ENCODE data around the gene KDM7A.
A peak's percentile ranks its signal among the peaks of the same experiment; 100 is the strongest.

The KDM7A gene

DNA sequence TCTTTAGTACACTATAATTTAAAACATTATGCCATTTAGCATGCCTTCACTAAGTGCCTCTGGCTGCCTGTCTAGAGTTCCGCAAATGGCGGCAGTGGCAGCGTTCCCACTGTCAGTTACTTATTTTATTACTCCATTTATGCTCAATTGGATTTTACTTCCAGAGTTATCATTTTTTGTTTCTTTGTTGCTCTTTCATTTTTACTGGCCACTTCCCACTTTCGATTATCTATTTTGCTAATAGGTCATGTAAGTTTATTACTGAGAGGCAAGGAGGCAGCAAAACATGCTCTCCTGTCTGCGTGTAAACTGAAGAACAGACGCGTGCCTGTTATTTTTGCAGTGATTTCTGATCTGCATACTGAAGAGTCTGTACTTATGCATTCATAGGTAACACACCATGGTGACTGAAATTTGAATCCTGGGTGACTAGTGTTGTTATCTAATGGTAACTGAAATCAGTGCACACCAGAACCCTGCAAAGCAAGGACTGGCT, 23.1 kb downstream of the KDM7A start (continued):
- TF ChIP-seq, protein P1, sequence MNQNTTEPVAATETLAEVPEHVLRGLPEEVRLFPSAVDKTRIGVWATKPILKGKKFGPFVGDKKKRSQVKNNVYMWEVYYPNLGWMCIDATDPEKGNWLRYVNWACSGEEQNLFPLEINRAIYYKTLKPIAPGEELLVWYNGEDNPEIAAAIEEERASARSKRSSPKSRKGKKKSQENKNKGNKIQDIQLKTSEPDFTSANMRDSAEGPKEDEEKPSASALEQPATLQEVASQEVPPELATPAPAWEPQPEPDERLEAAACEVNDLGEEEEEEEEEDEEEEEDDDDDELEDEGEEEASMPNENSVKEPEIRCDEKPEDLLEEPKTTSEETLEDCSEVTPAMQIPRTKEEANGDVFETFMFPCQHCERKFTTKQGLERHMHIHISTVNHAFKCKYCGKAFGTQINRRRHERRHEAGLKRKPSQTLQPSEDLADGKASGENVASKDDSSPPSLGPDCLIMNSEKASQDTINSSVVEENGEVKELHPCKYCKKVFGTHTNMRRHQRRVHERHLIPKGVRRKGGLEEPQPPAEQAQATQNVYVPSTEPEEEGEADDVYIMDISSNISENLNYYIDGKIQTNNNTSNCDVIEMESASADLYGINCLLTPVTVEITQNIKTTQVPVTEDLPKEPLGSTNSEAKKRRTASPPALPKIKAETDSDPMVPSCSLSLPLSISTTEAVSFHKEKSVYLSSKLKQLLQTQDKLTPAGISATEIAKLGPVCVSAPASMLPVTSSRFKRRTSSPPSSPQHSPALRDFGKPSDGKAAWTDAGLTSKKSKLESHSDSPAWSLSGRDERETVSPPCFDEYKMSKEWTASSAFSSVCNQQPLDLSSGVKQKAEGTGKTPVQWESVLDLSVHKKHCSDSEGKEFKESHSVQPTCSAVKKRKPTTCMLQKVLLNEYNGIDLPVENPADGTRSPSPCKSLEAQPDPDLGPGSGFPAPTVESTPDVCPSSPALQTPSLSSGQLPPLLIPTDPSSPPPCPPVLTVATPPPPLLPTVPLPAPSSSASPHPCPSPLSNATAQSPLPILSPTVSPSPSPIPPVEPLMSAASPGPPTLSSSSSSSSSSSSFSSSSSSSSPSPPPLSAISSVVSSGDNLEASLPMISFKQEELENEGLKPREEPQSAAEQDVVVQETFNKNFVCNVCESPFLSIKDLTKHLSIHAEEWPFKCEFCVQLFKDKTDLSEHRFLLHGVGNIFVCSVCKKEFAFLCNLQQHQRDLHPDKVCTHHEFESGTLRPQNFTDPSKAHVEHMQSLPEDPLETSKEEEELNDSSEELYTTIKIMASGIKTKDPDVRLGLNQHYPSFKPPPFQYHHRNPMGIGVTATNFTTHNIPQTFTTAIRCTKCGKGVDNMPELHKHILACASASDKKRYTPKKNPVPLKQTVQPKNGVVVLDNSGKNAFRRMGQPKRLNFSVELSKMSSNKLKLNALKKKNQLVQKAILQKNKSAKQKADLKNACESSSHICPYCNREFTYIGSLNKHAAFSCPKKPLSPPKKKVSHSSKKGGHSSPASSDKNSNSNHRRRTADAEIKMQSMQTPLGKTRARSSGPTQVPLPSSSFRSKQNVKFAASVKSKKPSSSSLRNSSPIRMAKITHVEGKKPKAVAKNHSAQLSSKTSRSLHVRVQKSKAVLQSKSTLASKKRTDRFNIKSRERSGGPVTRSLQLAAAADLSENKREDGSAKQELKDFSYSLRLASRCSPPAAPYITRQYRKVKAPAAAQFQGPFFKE (tag by site-specific recombination; IDR thresholded peaks at IDR 0.05; ENCODE audit: borderline replicate concordance), result no peak
- no peak for TF ChIP-seq ZIC2 (tag by site-specific recombination; IDR thresholded peaks at IDR 0.05)
- TF ChIP-seq TCF7L2 (IDR thresholded peaks at IDR 0.05; ENCODE audit: borderline replicate concordance, low read depth, low read length), result peak; percentile 31; the same call in 1 of the 2 replicates
- no peak for TF ChIP-seq ZNF629 (tag by site-specific recombination; IDR thresholded peaks at IDR 0.05)
- no peak for TF ChIP-seq ZNF548 (tag by site-specific recombination; IDR thresholded peaks at IDR 0.05)
- TF ChIP-seq ZNF530 (tag by site-specific recombination; IDR thresholded peaks at IDR 0.05; ENCODE audit: low read depth), result no peak
- no peak for TF ChIP-seq SP3 (tag by site-specific recombination; IDR thresholded peaks at IDR 0.05)
- no peak for TF ChIP-seq ZNF660 (tag by site-specific recombination; IDR thresholded peaks at IDR 0.05)
- TF ChIP-seq KLF16 (tag by site-specific recombination; IDR thresholded peaks at IDR 0.05), result no peak
- TF ChIP-seq ZNF175 (tag by site-specific recombination; IDR thresholded peaks at IDR 0.05), result no peak

DNA sequence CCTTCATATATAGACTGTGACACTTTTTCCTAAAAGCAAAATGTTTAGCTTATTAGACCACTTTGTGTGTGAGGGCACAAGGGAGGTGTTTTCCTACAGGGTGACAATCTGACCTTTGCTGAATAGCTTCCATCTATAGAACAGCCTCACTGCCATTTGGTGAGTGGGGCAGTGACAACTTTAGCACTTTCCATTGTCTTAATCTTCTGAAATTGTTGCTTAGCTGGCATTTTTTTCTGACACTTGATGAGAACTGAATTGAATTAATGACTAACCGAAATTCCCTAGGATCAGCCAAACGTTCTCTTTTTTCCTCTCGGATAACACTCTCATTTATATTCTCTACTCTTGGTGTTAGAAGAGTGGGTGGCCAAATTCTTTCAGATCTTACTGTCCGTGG, 30.2 kb downstream of the KDM7A start:
- no peak overlapping the region for H3K27ac ChIP-seq (ENCODE audit: extremely low read depth, low read depth, low read length)
- no peaks in the 10 kb centered on the region for H3K9me3 ChIP-seq (ENCODE audit: control insufficient read depth, insufficient read depth, low read depth, low read length)
- no peaks in the 10 kb centered on the region for H3K36me3 ChIP-seq (ENCODE audit: control insufficient read depth in 2 of 2, insufficient read depth in 1 of 2, low read length in 2 of 2)
- TF ChIP-seq PRDM1 (tag by site-specific recombination; IDR thresholded peaks at IDR 0.05) (0 out of 2 replicates have a peak, but pooled peaks have one; percentile 53), ZNF394 (tag by site-specific recombination; IDR thresholded peaks at IDR 0.05; ENCODE audit: borderline replicate concordance) (no peak)
- CTCF ChIA-PET, result interaction anchor here (0.6 kb wide), 1 partner anchor 113 kb away, joined by 4 read pairs; no protein-coding TSS in a partner anchor
- H3K4me1 ChIP-seq (ENCODE audit: control insufficient read depth, insufficient read depth, low read length), result no peaks in the 10 kb centered on the region
- POLR2A ChIA-PET, result no interaction called here
- no peak overlapping the region for H3K4me3 ChIP-seq (ENCODE audit: low read depth, low read length)

DNA sequence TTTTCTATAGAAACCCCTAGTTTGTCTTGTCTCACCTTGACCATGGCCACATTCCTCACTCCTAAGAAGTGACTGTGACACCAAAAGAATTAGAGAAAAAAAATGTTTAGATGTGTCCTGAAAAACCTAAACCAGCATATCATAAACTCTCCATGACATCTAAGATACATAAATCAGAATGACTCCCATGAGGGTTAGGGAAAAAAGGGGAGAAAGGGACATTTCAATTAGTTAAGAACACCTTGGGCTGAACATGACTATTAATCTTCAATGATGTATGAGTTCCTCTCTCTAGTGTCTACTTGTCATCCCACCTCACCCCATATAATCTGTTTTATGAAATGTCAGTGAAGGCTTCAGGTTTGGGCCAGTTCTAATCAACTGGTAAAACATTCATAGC, 31.1 kb downstream of the KDM7A start:
- no peak overlapping the region for H3K27ac ChIP-seq (ENCODE audit: extremely low read depth, low read depth, low read length)
- no peak overlapping the region for H3K4me3 ChIP-seq (ENCODE audit: low read depth, low read length)
- H3K9me3 ChIP-seq (ENCODE audit: control insufficient read depth, insufficient read depth, low read depth, low read length), result no peaks in the 10 kb centered on the region
- no peaks in the 10 kb centered on the region for H3K4me1 ChIP-seq (ENCODE audit: control insufficient read depth, insufficient read depth, low read length)
- H3K36me3 ChIP-seq (ENCODE audit: control insufficient read depth in 2 of 2, insufficient read depth in 1 of 2, low read length in 2 of 2), result no peaks in the 10 kb centered on the region
- ChIA-PET POLR2A (no interaction called here), CTCF (no interaction called here)
- no peak for TF ChIP-seq ZFP37 (tag by site-specific recombination; IDR thresholded peaks at IDR 0.05)
- TF ChIP-seq, protein P2, sequence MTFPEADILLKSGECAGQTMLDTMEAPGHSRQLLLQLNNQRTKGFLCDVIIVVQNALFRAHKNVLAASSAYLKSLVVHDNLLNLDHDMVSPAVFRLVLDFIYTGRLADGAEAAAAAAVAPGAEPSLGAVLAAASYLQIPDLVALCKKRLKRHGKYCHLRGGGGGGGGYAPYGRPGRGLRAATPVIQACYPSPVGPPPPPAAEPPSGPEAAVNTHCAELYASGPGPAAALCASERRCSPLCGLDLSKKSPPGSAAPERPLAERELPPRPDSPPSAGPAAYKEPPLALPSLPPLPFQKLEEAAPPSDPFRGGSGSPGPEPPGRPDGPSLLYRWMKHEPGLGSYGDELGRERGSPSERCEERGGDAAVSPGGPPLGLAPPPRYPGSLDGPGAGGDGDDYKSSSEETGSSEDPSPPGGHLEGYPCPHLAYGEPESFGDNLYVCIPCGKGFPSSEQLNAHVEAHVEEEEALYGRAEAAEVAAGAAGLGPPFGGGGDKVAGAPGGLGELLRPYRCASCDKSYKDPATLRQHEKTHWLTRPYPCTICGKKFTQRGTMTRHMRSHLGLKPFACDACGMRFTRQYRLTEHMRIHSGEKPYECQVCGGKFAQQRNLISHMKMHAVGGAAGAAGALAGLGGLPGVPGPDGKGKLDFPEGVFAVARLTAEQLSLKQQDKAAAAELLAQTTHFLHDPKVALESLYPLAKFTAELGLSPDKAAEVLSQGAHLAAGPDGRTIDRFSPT (tag by site-specific recombination; IDR thresholded peaks at IDR 0.05), result no peak
- no peak for TF ChIP-seq ZNF433 (tag by site-specific recombination; IDR thresholded peaks at IDR 0.05; ENCODE audit: low read depth)
- TF ChIP-seq ZNF530 (tag by site-specific recombination; IDR thresholded peaks at IDR 0.05; ENCODE audit: low read depth), result no peak
- no peak for TF ChIP-seq TRIM28 (IDR thresholded peaks at IDR 0.05; ENCODE audit: borderline replicate concordance, low read length)
- TF ChIP-seq IKZF3 (tag by site-specific recombination; IDR thresholded peaks at IDR 0.05), result no peak
- no peak for TF ChIP-seq ZNF561 (tag by site-specific recombination; IDR thresholded peaks at IDR 0.05; ENCODE audit: borderline replicate concordance)
- TF ChIP-seq ZNF140 (tag by site-specific recombination; IDR thresholded peaks at IDR 0.05), result no peak
- no peak for TF ChIP-seq GLI4 (tag by site-specific recombination; IDR thresholded peaks at IDR 0.05)
- no peak for TF ChIP-seq ZNF560 (tag by site-specific recombination; IDR thresholded peaks at IDR 0.05; ENCODE audit: borderline replicate concordance)
- TF ChIP-seq ZNF837 (tag by site-specific recombination; IDR thresholded peaks at IDR 0.05), result no peak
- TF ChIP-seq, protein P3, sequence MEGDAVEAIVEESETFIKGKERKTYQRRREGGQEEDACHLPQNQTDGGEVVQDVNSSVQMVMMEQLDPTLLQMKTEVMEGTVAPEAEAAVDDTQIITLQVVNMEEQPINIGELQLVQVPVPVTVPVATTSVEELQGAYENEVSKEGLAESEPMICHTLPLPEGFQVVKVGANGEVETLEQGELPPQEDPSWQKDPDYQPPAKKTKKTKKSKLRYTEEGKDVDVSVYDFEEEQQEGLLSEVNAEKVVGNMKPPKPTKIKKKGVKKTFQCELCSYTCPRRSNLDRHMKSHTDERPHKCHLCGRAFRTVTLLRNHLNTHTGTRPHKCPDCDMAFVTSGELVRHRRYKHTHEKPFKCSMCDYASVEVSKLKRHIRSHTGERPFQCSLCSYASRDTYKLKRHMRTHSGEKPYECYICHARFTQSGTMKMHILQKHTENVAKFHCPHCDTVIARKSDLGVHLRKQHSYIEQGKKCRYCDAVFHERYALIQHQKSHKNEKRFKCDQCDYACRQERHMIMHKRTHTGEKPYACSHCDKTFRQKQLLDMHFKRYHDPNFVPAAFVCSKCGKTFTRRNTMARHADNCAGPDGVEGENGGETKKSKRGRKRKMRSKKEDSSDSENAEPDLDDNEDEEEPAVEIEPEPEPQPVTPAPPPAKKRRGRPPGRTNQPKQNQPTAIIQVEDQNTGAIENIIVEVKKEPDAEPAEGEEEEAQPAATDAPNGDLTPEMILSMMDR (tag by site-specific recombination; IDR thresholded peaks at IDR 0.05), result no peak
- TF ChIP-seq ZNF211 (tag by site-specific recombination; IDR thresholded peaks at IDR 0.05; ENCODE audit: low read depth), result no peak

Measured in HEK293 (cell line).